ENCODE results near the gene SMPD4. TPM values are rescaled to one million over a fixed set of nuclear protein-coding genes. Genes with fewer than 3 reads are reported as not detected.
"Not testable (repeated sequence)": the region's sequence is repeated elsewhere in the genome, so short reads cannot be mapped to it uniquely, and the experiment has no call there.

SMPD4 gene
- total and polyA plus RNA-seq, 2 experiments from 2014 or later = 28.1 to 47.9 TPM

DNA sequence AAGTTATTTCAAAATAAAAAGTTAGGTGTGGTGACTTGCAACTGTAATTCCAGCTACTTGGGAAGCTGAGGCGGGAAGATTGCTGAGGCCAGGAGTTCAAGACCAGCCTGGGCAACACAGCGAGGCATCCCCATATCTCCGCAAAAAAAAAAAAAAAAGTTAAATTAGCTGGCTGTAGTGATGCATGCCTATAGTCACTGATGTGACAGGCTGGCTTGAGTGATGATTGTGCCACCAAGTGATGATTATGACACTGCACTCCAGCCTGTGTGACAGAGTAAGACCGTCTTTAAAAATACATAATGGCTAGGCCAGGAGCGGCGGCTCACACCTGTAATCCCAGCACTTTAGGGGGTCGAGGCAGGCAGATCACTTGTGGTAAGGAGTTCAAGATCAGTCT, 11.5 kb downstream of the SMPD4 start:
- Histone ChIP-seq H3K27ac (no peak overlapping the region), H3K79me2 (no peaks in the 10 kb centered on the region), H3K9me3 (ENCODE audit: low read depth) (no peaks in the 10 kb centered on the region), H3K9me2 (replicated peaks; ENCODE audit: insufficient read depth) (no peaks in the 10 kb centered on the region), H3K4me3 (no peak overlapping the region), H3K4me1 (ENCODE audit: insufficient read depth) (no peaks in the 10 kb centered on the region), H4K20me1 (ENCODE audit: insufficient read depth, poor library complexity, severe bottlenecking) (no peaks in the 10 kb centered on the region), H3K36me3 (replicated peaks; ENCODE audit: insufficient read depth, low read depth) (no peaks in the 10 kb centered on the region), H2AFZ (no peak overlapping the region), H3K4me2 (no peak overlapping the region), H3K27me3 (no peaks in the 10 kb centered on the region)
- WGBS (ENCODE audit: low lambda C conversion rate, missing lambda C conversion rate) = 93% methylated on average over 7 of the region's 7 CpGs
- no peak for DNase-seq (ENCODE audit: low spot score)
- TF ChIP-seq EZH2phosphoT487 (IDR thresholded peaks at IDR 0.05; ENCODE audit: low read depth, severe bottlenecking, unreplicated experiment) (no peak), EZH2 (IDR thresholded peaks at IDR 0.05; ENCODE audit: borderline replicate concordance) (no peak)
- TF ChIP-seq, protein P1, sequence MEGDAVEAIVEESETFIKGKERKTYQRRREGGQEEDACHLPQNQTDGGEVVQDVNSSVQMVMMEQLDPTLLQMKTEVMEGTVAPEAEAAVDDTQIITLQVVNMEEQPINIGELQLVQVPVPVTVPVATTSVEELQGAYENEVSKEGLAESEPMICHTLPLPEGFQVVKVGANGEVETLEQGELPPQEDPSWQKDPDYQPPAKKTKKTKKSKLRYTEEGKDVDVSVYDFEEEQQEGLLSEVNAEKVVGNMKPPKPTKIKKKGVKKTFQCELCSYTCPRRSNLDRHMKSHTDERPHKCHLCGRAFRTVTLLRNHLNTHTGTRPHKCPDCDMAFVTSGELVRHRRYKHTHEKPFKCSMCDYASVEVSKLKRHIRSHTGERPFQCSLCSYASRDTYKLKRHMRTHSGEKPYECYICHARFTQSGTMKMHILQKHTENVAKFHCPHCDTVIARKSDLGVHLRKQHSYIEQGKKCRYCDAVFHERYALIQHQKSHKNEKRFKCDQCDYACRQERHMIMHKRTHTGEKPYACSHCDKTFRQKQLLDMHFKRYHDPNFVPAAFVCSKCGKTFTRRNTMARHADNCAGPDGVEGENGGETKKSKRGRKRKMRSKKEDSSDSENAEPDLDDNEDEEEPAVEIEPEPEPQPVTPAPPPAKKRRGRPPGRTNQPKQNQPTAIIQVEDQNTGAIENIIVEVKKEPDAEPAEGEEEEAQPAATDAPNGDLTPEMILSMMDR (IDR thresholded peaks at IDR 0.05; ENCODE audit: poor library complexity) = no peak

DNA sequence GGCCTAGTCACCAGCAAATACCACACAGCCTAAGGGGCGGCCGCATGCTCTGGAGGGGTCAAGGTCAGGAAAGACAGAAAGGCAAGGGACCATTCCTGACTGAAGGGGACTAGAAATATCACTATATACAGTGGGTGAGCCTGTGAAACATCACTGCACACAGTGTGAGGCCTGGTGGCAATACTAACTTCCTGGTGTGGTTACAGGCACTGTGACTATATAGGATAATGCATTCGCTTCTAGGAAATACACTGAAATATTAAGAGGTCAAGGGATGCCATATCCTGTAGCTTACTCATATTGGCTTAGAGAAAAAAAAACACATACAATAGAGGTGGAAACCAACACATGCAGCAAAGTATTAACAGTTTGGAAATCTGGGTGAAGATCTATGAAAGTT, 12.2 kb downstream of the SMPD4 start:
- not testable (repeated sequence) for H3K4me2 ChIP-seq; DNase-seq (ENCODE audit: low spot score); H3K4me1 ChIP-seq (ENCODE audit: insufficient read depth); H3K27me3 ChIP-seq; H3K27ac ChIP-seq; H4K20me1 ChIP-seq (ENCODE audit: insufficient read depth, poor library complexity, severe bottlenecking); H3K9me2 ChIP-seq (replicated peaks; ENCODE audit: insufficient read depth); H3K36me3 ChIP-seq (replicated peaks; ENCODE audit: insufficient read depth, low read depth); H3K4me3 ChIP-seq; H3K79me2 ChIP-seq; H2AFZ ChIP-seq; H3K9me3 ChIP-seq (ENCODE audit: low read depth)
- 92% methylated on average over 3 of the region's 3 CpGs for WGBS (ENCODE audit: low lambda C conversion rate, missing lambda C conversion rate)

DNA sequence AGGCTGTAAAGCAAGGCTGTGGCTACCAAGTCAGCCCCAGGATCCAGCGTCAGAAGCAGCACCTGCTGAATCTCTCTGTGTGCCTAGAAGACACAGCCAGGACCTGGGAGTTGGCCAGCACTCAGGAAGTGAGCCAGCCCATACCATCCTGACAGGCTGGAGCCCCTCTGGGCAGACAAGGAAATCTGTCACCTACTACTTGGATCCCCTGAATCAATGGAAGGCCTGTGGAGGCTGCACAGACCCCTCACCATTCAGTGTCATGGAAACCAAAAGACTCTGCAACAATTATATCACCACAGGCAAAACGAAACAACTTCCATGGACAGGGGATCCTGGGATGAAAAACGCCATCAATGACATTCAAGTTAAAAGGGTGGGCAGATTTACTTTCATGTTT, 14.8 kb downstream of the SMPD4 start:
- not testable (repeated sequence) for H3K79me2 ChIP-seq; H2AFZ ChIP-seq; DNase-seq (ENCODE audit: low spot score); H3K9me3 ChIP-seq (ENCODE audit: low read depth); H4K20me1 ChIP-seq (ENCODE audit: insufficient read depth, poor library complexity, severe bottlenecking); H3K4me2 ChIP-seq; H3K27ac ChIP-seq; H3K4me3 ChIP-seq; H3K4me1 ChIP-seq (ENCODE audit: insufficient read depth); H3K36me3 ChIP-seq (replicated peaks; ENCODE audit: insufficient read depth, low read depth); H3K9me2 ChIP-seq (replicated peaks; ENCODE audit: insufficient read depth); H3K27me3 ChIP-seq
- WGBS (ENCODE audit: low lambda C conversion rate, missing lambda C conversion rate) = 91% methylated on average over 3 of the region's 3 CpGs

DNA sequence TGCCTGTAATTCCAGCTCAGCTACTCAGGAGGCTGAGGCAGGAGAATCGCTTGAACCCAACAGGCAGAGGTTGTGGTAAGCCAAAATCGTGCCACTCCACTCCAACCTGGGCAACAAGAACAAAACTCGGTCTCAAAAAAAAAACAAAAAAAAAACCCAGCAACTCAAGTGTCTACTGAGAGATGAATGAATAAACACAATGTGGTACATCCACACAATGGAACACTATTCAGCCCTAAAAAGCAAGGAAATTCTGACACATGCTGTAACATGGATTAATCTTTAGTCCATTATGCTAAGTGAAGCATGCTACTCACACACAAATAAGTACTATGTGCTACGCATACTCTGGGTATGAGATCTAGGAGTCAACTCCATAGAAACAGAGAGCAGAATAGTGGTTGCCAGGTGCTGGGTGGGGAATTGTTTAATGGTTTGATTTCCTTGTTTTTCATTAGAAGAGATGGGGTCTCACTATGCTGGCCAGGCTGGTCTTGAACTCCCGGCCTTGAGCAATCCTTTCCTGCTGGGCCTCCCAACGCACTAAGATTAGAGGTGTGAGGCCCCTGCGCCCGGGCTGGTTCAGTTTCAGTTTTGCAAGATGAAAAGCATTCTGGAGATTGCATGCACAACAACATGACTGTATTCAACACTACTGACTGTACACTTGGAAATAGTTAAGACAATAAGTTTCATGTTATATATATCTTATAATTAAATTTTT, 15.9 kb downstream of the SMPD4 start:
- Histone ChIP-seq H3K9me2 (replicated peaks; ENCODE audit: insufficient read depth) (no peaks in the 10 kb centered on the region), H4K20me1 (ENCODE audit: insufficient read depth, poor library complexity, severe bottlenecking) (no peaks in the 10 kb centered on the region), H3K9me3 (ENCODE audit: low read depth) (no peaks in the 10 kb centered on the region), H3K4me3 (no peak overlapping the region), H3K27ac (no peak overlapping the region), H3K27me3 (no peaks in the 10 kb centered on the region), H3K4me1 (ENCODE audit: insufficient read depth) (no peaks in the 10 kb centered on the region), H2AFZ (no peak overlapping the region), H3K79me2 (no peaks in the 10 kb centered on the region), H3K4me2 (no peak overlapping the region), H3K36me3 (replicated peaks; ENCODE audit: insufficient read depth, low read depth) (no peaks in the 10 kb centered on the region)
- TF ChIP-seq EZH2 (IDR thresholded peaks at IDR 0.05; ENCODE audit: borderline replicate concordance) = no peak
- no peak for TF ChIP-seq EZH2phosphoT487 (IDR thresholded peaks at IDR 0.05; ENCODE audit: low read depth, severe bottlenecking, unreplicated experiment)
- TF ChIP-seq, protein P1 (IDR thresholded peaks at IDR 0.05; ENCODE audit: poor library complexity) = no peak
- 96% methylated on average over 8 of the region's 8 CpGs for WGBS (ENCODE audit: low lambda C conversion rate, missing lambda C conversion rate)
- no peak for DNase-seq (ENCODE audit: low spot score)

All from hepatocyte (in vitro differentiated cells).